AG08396 (cell line): ENCODE data around the gene ATF7.

Source experiments
- DNase-seq: peaks from one replicate; pipeline ENCODE4 v3.0.0; 2012; ENCODE audit warnings: low spot score, mixed read lengths

ATF7 gene

DNA sequence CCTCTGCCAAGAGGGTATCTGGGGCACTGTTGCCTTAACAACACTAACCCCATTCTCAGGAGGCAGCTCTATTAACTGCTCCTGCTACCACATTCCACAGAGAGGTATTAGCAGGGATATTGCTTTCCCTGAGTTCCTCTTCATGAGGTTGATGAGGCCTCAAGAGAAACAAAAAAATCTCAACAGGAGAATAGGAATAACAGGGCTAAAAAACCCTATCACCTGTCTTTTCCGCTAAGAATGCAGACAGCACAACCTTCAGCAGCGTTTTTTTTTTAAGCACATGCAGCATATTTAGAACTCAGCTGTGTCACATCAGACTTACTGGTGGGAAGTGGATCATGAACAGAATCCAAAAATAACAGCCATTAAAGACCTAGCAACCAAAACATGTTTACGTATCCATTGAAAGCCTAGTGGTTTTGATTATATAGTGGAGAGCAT is 29.2 kb downstream of the ATF7 start:
- no peak for DNase-seq

DNA sequence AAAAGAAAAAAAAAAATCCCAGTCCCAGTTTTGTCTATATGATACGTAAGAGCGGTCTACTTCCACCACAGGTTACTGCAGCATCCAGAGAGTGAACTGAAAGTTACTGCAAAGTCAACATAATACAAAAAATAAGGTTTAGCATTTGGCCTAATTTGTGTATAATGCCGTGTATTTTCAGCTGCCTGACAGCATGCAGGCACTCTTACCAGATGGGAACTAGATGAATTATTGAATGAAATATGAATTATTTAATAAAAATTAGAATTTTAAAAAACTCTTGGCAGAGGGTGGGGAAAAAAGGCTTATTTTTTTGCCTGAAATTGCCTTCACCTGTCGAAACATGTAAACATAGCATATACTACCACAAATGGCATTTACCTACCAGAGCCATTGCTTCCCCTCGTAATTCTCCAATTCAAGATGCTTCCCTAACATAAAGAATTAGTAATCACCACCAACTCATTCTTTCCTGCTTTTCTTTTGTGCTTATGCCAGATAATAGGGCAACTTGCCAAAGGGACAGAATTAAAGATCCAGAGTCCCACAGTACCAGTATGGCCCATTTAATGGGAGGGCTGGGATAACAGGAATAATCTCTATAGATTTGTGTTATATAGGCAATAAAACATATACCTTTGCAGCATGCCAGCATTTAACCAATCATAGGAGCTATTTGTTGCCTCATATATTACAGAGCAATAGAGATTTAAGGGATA is 31.1 kb downstream of the ATF7 start:
- DNase-seq: no peak

- DNase-seq: no peak
Measured at GRCh38 chr12:53593707-53594106, 32.5 kb downstream of the ATF7 start.

GRCh38 chr12:53593031-53593430 is 33.2 kb downstream of the ATF7 start:
- DNase-seq: no peak

DNA sequence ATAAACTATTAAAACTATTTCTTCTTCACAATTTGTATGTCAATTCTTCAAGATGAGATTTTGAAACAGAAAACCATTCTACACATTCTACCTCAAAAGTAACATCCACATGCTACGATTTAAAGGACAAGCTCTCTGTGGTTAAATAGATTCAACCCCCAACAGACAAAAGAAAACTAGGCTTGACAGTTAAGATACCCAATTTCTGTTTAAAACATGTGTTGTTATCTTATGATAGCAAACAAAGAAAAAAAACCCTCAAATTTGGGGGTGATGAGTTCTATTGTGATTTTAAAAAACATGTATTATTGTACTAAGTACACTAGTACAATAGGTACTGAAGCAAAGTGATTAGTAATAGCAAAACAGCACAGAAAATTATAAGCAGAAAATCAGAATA is 33.8 kb downstream of the ATF7 start:
- DNase-seq: no peak

GRCh38 chr12:53591301-53592206 is 34.6 kb downstream of the ATF7 start:
- DNase-seq: no peak

- no peak for DNase-seq
Measured at GRCh38 chr12:53590652-53591051, 35.5 kb downstream of the ATF7 start.

DNA sequence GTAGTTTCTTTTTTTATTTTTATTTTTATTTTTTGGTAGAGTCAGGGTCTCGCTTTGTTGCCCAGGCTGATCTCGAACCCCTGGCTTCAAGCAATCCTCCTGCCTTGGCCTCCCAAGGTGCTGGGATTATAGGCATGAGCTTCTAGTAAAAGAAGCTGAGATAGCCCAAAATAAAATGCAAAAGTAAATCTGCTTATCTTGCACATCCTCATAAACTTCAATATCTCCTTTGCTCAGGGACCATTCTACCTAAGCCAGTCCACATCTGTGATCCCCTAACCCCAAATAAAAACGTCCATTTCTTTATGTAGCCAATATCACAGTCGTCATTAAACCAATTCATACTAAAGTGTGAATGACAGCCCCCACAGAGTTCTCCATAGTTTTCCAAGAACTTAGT is 36.3 kb downstream of the ATF7 start:
- no peak for DNase-seq

- no peak for DNase-seq
Measured at GRCh38 chr12:53589423-53589822, 36.8 kb downstream of the ATF7 start.

DNA sequence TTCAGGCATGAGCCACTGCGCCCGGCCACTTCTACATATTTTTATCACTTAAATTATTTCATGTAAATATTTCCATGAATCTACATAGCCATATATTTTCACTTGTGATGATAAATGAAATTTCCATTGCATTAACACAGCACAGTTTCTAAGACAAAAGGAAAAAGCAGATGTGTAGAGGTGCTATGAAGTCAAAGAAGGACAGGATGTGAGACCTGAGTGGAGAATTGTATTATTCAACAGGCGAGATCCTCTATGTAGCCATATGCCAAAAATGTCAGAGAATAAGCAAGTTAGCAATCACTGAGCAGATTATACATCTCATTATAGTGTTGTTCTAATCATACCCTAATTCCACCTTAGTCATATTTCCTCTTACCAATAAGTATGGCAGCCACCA is 38.1 kb downstream of the ATF7 start:
- no peak for DNase-seq

DNA sequence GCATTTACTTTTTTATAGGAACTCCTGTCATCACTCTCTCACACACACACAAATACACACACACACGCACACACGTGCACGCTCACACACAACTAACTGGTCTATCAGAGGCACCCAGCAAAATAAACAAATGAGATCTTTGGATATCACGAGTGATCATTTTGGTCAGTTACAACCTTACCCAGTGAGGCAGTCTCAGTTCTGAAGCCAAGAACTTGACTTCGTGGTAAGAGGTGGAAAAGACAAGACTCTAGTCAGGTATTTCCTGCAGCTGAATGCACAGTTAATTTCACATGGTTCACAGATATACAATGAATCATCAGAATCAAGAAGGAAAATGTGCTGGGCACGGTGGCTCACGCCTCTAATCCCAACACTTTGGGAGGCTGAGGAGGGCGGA is 39.4 kb downstream of the ATF7 start:
- no peak for DNase-seq

DNA sequence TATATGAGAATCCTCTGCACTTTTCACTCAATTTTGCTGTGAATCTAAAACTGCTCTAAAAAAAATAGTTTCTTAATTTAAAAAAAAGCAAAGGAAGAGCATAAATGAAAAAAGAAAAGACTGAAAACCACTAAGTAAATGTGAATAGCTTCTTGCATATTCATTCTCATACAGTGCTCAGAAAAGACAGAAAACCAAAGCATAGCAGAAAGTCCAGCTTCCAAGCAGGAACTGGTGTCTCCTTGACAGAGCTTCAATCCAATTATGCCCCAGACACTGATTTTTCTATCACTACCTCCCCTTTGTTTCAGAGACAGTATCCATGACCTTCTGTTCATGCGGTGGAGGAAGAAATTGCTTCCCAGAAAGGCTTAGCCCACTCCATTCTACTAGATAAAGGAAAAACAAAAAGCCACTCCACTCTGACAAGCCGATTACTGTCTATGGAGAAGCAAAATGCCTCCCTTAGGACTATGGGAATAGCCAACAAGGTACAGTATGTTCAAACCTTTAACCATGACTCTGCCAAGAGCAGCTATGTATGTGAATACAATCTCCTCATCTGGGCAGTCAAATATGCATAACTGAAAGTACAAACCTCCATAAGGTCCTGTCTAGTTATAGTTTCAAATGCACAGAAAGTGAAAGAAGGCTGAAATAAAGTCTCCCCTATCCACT is 40.6 kb downstream of the ATF7 start:
- DNase-seq: no peak

DNA sequence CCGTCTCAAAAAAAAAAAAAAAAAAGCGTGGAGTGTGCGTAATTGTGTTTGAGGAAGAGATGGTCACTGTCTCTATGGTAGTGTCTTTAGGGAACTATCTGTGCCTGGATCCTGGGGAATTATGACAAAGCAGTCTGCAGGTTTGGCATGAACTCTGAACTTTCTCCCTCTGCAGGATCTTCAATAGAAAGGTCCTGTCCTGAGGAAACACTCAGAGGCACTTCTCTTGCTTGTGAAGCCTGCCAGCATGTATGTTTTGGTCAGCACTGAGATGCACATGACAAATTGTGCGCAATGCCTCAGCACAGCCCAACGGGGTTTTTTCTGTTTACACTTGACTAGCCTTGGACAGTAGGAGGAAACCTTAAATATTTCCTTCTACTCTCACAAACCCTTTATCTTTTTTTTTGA is 46.6 kb downstream of the ATF7 start:
- DNase-seq: no peak

DNA sequence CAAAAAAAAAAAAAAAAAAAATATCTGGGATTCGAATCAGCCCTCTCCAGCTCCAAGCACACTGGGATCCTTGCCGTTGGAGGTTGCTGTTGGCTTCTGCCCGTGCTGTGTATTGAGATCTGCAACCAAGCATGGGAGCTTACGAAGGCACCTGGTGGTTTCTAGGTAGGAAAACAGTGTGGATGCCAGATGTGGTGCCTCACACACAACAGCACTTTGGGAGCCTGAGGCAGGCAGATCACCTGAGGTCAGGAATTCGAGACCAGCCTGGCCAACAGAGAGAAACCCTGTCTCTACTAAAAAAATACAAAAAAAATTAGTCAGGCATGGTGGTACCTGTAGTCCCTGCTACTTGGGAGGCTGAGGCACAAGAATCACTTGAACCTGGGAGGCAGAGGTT is 47.4 kb downstream of the ATF7 start:
- DNase-seq: no peak

- DNase-seq: no peak
Measured at GRCh38 chr12:53577941-53578352, 48.2 kb downstream of the ATF7 start.

GRCh38 chr12:53575502-53576249 is 50.5 kb downstream of the ATF7 start:
- DNase-seq: peak; percentile 28

DNA sequence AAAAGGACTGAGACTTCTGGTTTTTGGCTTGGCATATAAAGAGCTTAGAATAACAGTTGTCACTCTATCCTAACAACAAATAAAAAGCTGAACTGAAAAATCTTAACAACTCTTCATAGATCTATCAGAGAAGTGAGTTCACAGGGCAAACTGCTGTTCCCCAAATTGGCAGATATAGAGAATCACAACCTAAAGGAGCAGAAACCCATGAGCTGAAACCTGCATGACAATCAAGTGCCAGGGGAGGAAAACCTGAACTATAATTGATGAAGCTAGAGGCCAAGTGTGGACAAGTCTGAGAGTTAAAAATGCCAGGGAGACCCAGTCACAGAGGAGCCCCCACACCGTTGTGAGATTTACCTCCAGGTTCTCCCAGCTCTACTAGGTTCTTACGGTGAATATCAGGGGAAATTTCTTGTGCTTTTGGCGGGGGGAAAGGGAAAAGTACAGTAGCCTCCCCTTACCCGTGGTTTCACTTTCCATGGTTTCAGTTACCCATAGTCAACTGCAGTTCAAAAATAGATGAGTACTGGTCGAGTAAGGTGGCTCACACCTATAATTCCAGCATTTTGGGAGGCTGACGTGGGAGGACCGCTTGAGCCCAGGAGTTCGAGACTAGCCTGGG is 53.9 kb downstream of the ATF7 start:
- DNase-seq: no peak

- no peak for DNase-seq
Measured at GRCh38 chr12:53571295-53571694, 54.9 kb downstream of the ATF7 start.

DNA sequence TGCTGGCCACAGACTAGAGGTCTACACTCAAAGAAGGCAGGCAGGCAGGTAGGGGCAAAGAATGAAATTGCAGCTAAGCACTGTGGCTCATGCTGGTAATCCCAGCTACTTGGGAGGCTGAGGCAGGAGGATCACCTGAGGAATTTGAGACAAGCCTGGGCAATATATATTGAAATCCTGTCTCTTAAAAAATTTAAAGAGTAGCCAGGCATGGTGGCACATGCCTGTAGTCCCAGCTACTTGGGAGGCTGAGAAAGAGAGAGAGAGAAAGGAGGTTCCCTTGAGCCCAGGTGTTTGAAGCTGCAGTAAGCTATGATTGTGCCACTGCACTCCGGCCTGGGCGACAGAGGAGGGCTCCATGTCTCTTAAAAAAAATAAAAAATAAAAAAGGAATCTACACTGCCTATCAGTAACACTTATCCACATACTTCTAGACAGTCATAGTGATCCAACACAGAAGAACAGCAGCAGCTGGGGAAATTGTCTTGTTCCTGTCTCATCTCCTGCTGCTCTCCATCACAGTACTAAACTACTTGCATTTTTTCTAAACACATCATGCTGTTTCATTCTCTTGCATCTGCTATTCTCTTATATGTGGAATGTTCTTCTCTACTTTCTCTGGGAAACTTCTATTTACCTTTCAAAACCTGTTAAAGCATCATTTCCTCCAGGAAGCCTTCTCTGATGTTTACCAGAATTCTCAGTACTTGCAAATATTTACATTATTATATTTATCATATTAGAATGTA is 57.2 kb downstream of the ATF7 start:
- DNase-seq: no peak

GRCh38 chr12:53567961-53568808 is 58.0 kb downstream of the ATF7 start:
- DNase-seq: no peak
